Vagina (tissue), 2 donors: ENCODE results near the gene KRT6A.

Source experiments
- POLR2A ChIP-seq, 2 donors: fragments of 450-650 bp; IDR thresholded peaks; one replicate each; pipeline ENCODE4 v1.6.1; 2017; ENCODE audit warnings: antibody characterized with exemption in 2 of 2, mild to moderate bottlenecking in 2 of 2, moderate library complexity in 2 of 2
- TF ChIP-seq, protein P1 (sequence below), 3 experiments: fragments of 450-650 bp in 2 of 3; fragments of 200-600 bp in 1 of 3; sonication (generic) in 1 of 3; IDR thresholded peaks; one replicate each; pipeline ENCODE4 v1.5.1; 2017 to 2019; ENCODE audit warnings: antibody characterized with exemption in 3 of 3, mild to moderate bottlenecking in 2 of 3, moderate library complexity in 2 of 3

DNA sequence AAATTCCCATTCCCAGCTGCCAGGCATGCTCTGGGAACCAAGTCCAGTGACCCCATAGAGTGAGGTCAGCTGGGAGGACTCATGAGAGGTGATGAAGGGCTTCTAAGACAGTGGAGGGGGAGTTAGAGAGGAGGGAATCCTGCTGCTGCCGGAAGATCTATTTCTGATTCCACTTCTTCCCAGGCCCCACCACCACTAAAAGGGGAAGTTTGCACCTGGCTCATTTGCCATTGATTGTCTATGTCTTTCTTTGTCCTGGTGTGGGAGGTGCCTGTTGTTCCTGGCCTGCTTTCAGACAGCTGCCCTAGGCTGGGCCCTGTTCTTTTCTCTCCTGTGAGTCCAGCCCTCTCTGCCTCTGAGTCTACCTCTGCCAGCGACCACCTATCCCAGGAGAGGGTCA, 3.0 kb upstream of the KRT6A start:
- TF ChIP-seq POLR2A (IDR thresholded peaks at IDR 0.05): no peak
- TF ChIP-seq, protein P1, sequence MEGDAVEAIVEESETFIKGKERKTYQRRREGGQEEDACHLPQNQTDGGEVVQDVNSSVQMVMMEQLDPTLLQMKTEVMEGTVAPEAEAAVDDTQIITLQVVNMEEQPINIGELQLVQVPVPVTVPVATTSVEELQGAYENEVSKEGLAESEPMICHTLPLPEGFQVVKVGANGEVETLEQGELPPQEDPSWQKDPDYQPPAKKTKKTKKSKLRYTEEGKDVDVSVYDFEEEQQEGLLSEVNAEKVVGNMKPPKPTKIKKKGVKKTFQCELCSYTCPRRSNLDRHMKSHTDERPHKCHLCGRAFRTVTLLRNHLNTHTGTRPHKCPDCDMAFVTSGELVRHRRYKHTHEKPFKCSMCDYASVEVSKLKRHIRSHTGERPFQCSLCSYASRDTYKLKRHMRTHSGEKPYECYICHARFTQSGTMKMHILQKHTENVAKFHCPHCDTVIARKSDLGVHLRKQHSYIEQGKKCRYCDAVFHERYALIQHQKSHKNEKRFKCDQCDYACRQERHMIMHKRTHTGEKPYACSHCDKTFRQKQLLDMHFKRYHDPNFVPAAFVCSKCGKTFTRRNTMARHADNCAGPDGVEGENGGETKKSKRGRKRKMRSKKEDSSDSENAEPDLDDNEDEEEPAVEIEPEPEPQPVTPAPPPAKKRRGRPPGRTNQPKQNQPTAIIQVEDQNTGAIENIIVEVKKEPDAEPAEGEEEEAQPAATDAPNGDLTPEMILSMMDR (IDR thresholded peaks at IDR 0.05): no peak
